Smooth muscle cell (in vitro differentiated cells): Measurements from ENCODE around the gene CARMIL1. TPM values are rescaled to one million over a fixed set of nuclear protein-coding genes. Genes with fewer than 3 reads are reported as not detected.

Source experiments
- DNase-seq: peaks from one replicate; lab custom pipeline; 2025; ENCODE audit not compliant: unreplicated experiment; lab: John Stamatoyannopoulos, UW
- H2AFZ ChIP-seq: fragments of 200-600 bp; sonication (generic); 2 replicates; pipeline ENCODE4 v1.6.0; 2016; ENCODE audit warnings: antibody characterized with exemption, low read depth, mild to moderate bottlenecking
- H3F3A ChIP-seq: fragments of 200-600 bp; sonication (generic); 2 replicates; pipeline ENCODE4 v1.6.0; 2017; ENCODE audit warnings: antibody characterized with exemption, low read depth
- H3K27ac ChIP-seq: fragments of 200-600 bp; sonication (generic); 2 replicates; pipeline ENCODE4 v1.5.1; 2016; ENCODE audit warnings: low read depth, mild to moderate bottlenecking
- H3K27me3 ChIP-seq: fragments of 200-600 bp; sonication (generic); 2 replicates; pipeline ENCODE4 v1.6.1; 2016; ENCODE audit warnings: low read depth, mild to moderate bottlenecking
- H3K36me3 ChIP-seq: fragments of 200-600 bp; sonication (generic); 2 replicates; pipeline ENCODE4 v1.5.1; 2016; ENCODE audit warnings: low read depth
- H3K4me1 ChIP-seq: fragments of 200-600 bp; sonication (generic); 2 replicates; pipeline ENCODE4 v1.5.1; 2016; ENCODE audit warnings: low read depth
- H3K4me2 ChIP-seq: fragments of 200-600 bp; sonication (generic); 2 replicates; pipeline ENCODE4 v1.6.0; 2016; ENCODE audit warnings: mild to moderate bottlenecking
- H3K4me3 ChIP-seq: fragments of 200-600 bp; sonication (generic); 2 replicates; pipeline ENCODE4 v1.5.1; 2016; ENCODE audit warnings: mild to moderate bottlenecking
- H3K79me2 ChIP-seq: fragments of 200-600 bp; sonication (generic); 2 replicates; pipeline ENCODE4 v1.6.0; 2016; ENCODE audit warnings: low read depth, mild to moderate bottlenecking
- H3K9ac ChIP-seq: fragments of 200-600 bp; sonication (generic); 2 replicates; pipeline ENCODE4 v1.6.0; 2016; ENCODE audit warnings: low read depth
- H3K9me3 ChIP-seq: fragments of 200-600 bp; sonication (generic); replicated peaks from 2 replicates; pipeline ENCODE4 v1.5.1; 2016; ENCODE audit warnings: low read depth
- H4K20me1 ChIP-seq: fragments of 200-600 bp; sonication (generic); 2 replicates; pipeline ENCODE4 v1.6.0; 2016; ENCODE audit warnings: low read depth
- CTCF ChIP-seq: fragments of 200-600 bp; sonication (generic); IDR thresholded peaks from 2 replicates; pipeline ENCODE4 v1.5.1; 2017; ENCODE audit warnings: borderline replicate concordance, mild to moderate bottlenecking, antibody characterized with exemption; ENCODE audit not compliant: insufficient read depth, poor library complexity, severe bottlenecking
- WGBS: methylation state at CpG from one replicate; pipeline ENCODE4 v1.1.7; 2016; ENCODE audit warnings: low lambda C conversion rate; 5-methylcytosine and 5-hydroxymethylcytosine counted together
- polyA plus RNA-seq: library from polyadenylated mRNA; unstranded; fragments of >200 nt; fragmentation: Nextera tagmentation; extraction: Ambion mirVana; gene quantifications from 2 replicates; pipeline ENCODE4 v1.2.1, GENCODE V29; 2016
- total RNA-seq: library from RNA; depleted of rRNA; stranded (reverse); fragments of >200 nt; gene quantifications from 2 replicates; pipeline ENCODE4 v1.2.3, GENCODE V29; 2014

CARMIL1 gene
- total and polyA plus RNA-seq, 2 experiments from 2014 or later = 7.6 to 24.1 TPM

DNA sequence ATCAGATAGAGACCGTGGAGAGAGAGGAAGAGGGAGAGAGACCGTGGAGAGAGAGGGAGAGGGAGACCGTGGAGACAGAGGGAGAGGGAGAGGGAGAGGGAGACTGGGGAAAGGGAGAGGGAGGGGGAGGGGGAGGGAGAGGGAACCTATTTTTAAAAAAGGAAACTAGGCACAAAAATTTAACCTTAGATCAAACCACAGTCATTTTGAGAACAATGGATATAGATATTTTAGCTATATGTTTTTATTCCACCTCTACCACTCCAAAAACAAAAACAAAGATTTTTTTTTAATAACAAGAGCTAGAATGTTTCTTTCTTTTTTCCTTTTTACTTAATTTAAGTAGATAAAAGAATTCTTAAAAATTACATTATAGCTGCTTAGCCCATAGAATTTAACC is 307.8 kb downstream of the CARMIL1 start:
- no peak overlapping the region for H2AFZ ChIP-seq
- 100% methylated on average over 1 of the region's 3 CpGs for WGBS
- H3K27me3 ChIP-seq = no peaks in the 10 kb centered on the region
- no peak overlapping the region for H3K9ac ChIP-seq
- no peak overlapping the region for H3K4me3 ChIP-seq
- no peaks in the 10 kb centered on the region for H3K9me3 ChIP-seq
- no peak overlapping the region for H3K27ac ChIP-seq
- no peaks in the 10 kb centered on the region for H3K4me1 ChIP-seq
- H3K36me3 ChIP-seq = no peaks in the 10 kb centered on the region
- no peaks in the 10 kb centered on the region for H4K20me1 ChIP-seq
- no peak for TF ChIP-seq CTCF
- no peak for DNase-seq
- no peak overlapping the region for H3K4me2 ChIP-seq
- H3K79me2 ChIP-seq = no peaks in the 10 kb centered on the region
- no peaks in the 10 kb centered on the region for H3F3A ChIP-seq

DNA sequence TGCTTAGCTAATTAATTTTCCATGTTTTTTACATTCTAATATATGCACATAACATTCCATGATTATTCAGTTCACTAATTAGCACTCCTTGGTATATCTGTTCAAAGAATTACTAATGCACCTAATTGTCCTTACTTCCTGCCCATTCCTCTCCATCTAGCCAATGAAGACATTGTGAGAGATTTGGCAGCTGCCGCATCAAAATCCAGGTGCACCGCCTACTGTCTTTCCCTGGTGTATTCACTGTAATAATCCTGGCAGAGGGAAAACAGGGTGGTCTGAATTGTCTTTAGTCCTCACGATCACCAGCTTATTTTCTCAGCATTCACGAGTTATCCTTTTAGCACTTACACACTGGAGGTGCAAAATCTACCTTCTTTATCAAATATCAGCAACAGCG is 311.8 kb downstream of the CARMIL1 start:
- H2AFZ ChIP-seq = no peak overlapping the region
- no peaks in the 10 kb centered on the region for H3K9me3 ChIP-seq
- H3K9ac ChIP-seq = no peak overlapping the region
- no peaks in the 10 kb centered on the region for H3K27me3 ChIP-seq
- no peaks in the 10 kb centered on the region for H3K4me1 ChIP-seq
- no peak overlapping the region for H3K4me2 ChIP-seq
- no peak overlapping the region for H3K27ac ChIP-seq
- TF ChIP-seq CTCF = no peak
- 88% methylated on average over 5 of the region's 5 CpGs for WGBS
- no peaks in the 10 kb centered on the region for H3F3A ChIP-seq
- no peak for DNase-seq
- H4K20me1 ChIP-seq = no peaks in the 10 kb centered on the region
- H3K36me3 ChIP-seq = no peaks in the 10 kb centered on the region
- H3K79me2 ChIP-seq = no peaks in the 10 kb centered on the region
- no peak overlapping the region for H3K4me3 ChIP-seq

GRCh38 chr6:25596928-25597818 is 318.0 kb downstream of the CARMIL1 start:
- Histone ChIP-seq H3K27ac (no peak overlapping the region), H3K9me3 (no peaks in the 10 kb centered on the region), H3K4me1 (no peaks in the 10 kb centered on the region), H4K20me1 (no peaks in the 10 kb centered on the region), H3K9ac (no peak overlapping the region), H2AFZ (no peak overlapping the region), H3F3A (no peaks in the 10 kb centered on the region), H3K27me3 (no peaks in the 10 kb centered on the region), H3K4me3 (no peak overlapping the region), H3K4me2 (no peak overlapping the region), H3K79me2 (no peaks in the 10 kb centered on the region), H3K36me3 (no peaks in the 10 kb centered on the region)
- 95% methylated on average over 2 of the region's 2 CpGs for WGBS
- DNase-seq = no peak
- TF ChIP-seq CTCF = no peak

DNA sequence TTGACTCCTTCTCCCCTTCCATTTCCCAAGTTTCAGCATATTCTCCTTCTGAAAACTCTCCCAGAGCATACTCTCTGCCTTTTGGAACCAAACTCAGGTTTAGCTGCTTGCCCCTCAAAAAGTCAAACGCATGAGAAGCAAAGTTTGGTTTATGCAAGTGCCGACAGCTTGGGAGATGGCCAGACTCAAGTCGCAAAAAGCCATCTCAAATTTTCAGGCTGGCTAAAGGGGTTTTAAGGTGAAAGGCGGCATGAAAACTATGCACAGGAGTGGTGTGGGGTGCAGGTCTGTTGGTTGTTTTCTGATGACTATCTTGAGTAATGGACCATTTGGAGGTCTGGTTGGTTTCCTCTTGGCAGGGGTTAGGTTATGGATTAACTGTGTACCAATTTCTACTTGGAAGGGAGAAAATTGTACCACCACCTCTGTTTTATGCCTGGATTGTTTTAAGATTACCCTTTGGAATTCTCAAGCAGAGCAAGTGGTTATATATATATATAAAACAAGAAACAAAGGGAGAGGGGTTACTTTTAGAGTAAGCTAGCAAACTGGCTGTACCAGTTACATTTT is 320.4 kb downstream of the CARMIL1 start:
- H3K9me3 ChIP-seq = no peaks in the 10 kb centered on the region
- no peak for TF ChIP-seq CTCF
- no peaks in the 10 kb centered on the region for H3K79me2 ChIP-seq
- 63% methylated on average over 4 of the region's 4 CpGs for WGBS
- DNase-seq = no peak
- no peak overlapping the region for H3K4me2 ChIP-seq
- no peak overlapping the region for H3K9ac ChIP-seq
- H3K4me1 ChIP-seq = no peaks in the 10 kb centered on the region
- no peak overlapping the region for H2AFZ ChIP-seq
- no peaks in the 10 kb centered on the region for H3F3A ChIP-seq
- H3K4me3 ChIP-seq = no peak overlapping the region
- H3K36me3 ChIP-seq = no peaks in the 10 kb centered on the region
- H3K27me3 ChIP-seq = no peaks in the 10 kb centered on the region
- H3K27ac ChIP-seq = no peak overlapping the region
- no peaks in the 10 kb centered on the region for H4K20me1 ChIP-seq
